A673 (cell line): ENCODE data around the gene CLRN3.

ENCODE experiments used
- EZH2 ChIP-seq: fragments of 200-600 bp; sonication (generic); IDR thresholded peaks from 2 replicates; pipeline ENCODE4 v1.6.1; 2017; ENCODE audit warnings: borderline replicate concordance, low read depth, mild to moderate bottlenecking, mixed read lengths, antibody characterized with exemption, low read length; ENCODE audit not compliant: poor library complexity, severe bottlenecking
- TF ChIP-seq, protein P1 (sequence below): fragments of 300-800, 200-600 bp; sonication (generic); conservative IDR thresholded peaks from 2 replicates; pipeline ENCODE4 v1.5.1; 2017; ENCODE audit warnings: low read depth, mild to moderate bottlenecking, antibody characterized with exemption, low read length, moderate library complexity, mixed read lengths

DNA sequence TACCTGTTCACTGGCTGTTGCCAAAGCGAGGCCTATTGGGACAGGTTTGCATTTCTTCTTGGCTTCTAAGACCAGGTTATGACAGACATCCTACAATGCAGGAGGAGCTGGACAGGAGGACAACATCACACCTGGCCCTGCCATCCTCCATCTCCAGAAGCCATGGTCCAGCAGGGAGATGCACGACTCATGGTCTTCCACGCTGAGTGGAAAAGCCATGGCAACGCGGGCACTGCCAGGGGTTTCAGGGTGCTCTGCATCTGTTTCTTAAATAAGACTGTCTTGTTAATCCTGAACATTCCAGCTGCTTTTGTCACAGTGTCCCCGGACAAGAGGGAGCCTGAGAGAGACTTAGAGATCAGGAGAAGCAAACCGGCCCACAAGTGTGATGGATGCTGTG lies 40.3 kb downstream of the CLRN3 start:
- TF ChIP-seq, protein P1, sequence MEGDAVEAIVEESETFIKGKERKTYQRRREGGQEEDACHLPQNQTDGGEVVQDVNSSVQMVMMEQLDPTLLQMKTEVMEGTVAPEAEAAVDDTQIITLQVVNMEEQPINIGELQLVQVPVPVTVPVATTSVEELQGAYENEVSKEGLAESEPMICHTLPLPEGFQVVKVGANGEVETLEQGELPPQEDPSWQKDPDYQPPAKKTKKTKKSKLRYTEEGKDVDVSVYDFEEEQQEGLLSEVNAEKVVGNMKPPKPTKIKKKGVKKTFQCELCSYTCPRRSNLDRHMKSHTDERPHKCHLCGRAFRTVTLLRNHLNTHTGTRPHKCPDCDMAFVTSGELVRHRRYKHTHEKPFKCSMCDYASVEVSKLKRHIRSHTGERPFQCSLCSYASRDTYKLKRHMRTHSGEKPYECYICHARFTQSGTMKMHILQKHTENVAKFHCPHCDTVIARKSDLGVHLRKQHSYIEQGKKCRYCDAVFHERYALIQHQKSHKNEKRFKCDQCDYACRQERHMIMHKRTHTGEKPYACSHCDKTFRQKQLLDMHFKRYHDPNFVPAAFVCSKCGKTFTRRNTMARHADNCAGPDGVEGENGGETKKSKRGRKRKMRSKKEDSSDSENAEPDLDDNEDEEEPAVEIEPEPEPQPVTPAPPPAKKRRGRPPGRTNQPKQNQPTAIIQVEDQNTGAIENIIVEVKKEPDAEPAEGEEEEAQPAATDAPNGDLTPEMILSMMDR: no peak
- no peak for TF ChIP-seq EZH2
